H1 (cell line): ENCODE results near the gene ELL2. TPM values are rescaled to one million over a fixed set of nuclear protein-coding genes. Genes with fewer than 3 reads are reported as not detected.

ENCODE experiments used
- CTCF ChIA-PET: fragments of 300-600 bp; sonication (Branson Sonifier 250); formaldehyde crosslinking; loops from one replicate; lab custom pipeline; 2021; ENCODE audit not compliant: partially characterized antibody; lab: Charles Lee
- POLR2A ChIA-PET: fragments of 300-600 bp; sonication (Branson Sonifier 250); formaldehyde crosslinking; loops from one replicate; lab custom pipeline; 2021; ENCODE audit warnings: inconsistent platforms; ENCODE audit not compliant: partially characterized antibody; lab: Charles Lee
- DNase-seq, 2 experiments: peaks; one replicate each; pipeline versions ENCODE4 v3.0.0 to v3.0.0-alpha.2; 2010 to 2022; ENCODE audit warnings: low spot score in 2 of 2, low read depth in 1 of 2, mixed read lengths in 1 of 2
- FAIRE-seq: peaks from 2 replicates; lab custom pipeline; 2011; peaks lifted over from hg19 to GRCh38; lab: Jason Lieb, UNC
- H2AFZ ChIP-seq: 2 replicates; pipeline ENCODE4 v1.8.1; 2012; ENCODE audit warnings: low read length, inconsistent platforms
- H2AK5ac ChIP-seq: 2 replicates; pipeline ENCODE4 v1.6.1; 2013; ENCODE audit warnings: low read depth, low read length
- H2BK120ac ChIP-seq: replicated peaks from 2 replicates; pipeline ENCODE3; 2013; ENCODE audit warnings: low read depth, low read length, inconsistent platforms
- H2BK12ac ChIP-seq: 2 replicates; pipeline ENCODE4 v1.6.1; 2013; ENCODE audit warnings: low read depth, low read length
- H2BK15ac ChIP-seq: 2 replicates; pipeline ENCODE4 v1.6.1; 2013; ENCODE audit warnings: low read length
- H2BK20ac ChIP-seq: 2 replicates; pipeline ENCODE4 v1.6.1; 2013; ENCODE audit warnings: low read length
- H2BK5ac ChIP-seq: 2 replicates; pipeline ENCODE4 v1.6.1; 2013; ENCODE audit warnings: low read depth, low read length
- H3K14ac ChIP-seq: 2 replicates; pipeline ENCODE4 v1.6.1; 2013; ENCODE audit warnings: inconsistent platforms; ENCODE audit not compliant: insufficient read length
- H3K18ac ChIP-seq: 2 replicates; pipeline ENCODE4 v1.6.1; 2013; ENCODE audit warnings: low read length; ENCODE audit errors: extremely low read depth
- H3K23ac ChIP-seq: 2 replicates; pipeline ENCODE4 v1.6.1; 2013; ENCODE audit warnings: inconsistent platforms; ENCODE audit not compliant: insufficient read length
- H3K23me2 ChIP-seq: 2 replicates; pipeline ENCODE4 v1.6.1; 2013; ENCODE audit warnings: low read depth, low read length
- H3K27ac ChIP-seq: 2 replicates; pipeline ENCODE4 v1.6.1; 2011; ENCODE audit warnings: low read depth, low read length, inconsistent platforms
- H3K27me3 ChIP-seq, 4 experiments: replicated peaks in 1 of 4; 1 replicate in 1 of 4; 2 replicates in 3 of 4; pipeline versions ENCODE4 v1.6.1 to v1.8.1; 2011 to 2013; ENCODE audit warnings: low read length in 3 of 4, mild to moderate bottlenecking in 3 of 4, inconsistent platforms in 2 of 4, mixed read lengths in 2 of 4, moderate library complexity in 1 of 4; ENCODE audit not compliant: control insufficient read depth in 3 of 4, insufficient read depth in 3 of 4; ENCODE audit errors: extremely low read depth in 1 of 4
- H3K36me3 ChIP-seq, 4 experiments: 2 replicates each; pipeline versions ENCODE4 v1.6.1 to v1.8.1; 2011 to 2013; ENCODE audit warnings: mild to moderate bottlenecking in 4 of 4, low read length in 3 of 4, moderate library complexity in 2 of 4, control low read depth in 1 of 4, inconsistent platforms in 1 of 4; ENCODE audit not compliant: insufficient read depth in 4 of 4, control insufficient read depth in 2 of 4
- H3K4ac ChIP-seq: replicated peaks from 2 replicates; pipeline ENCODE3; 2013; ENCODE audit warnings: low read length, low read depth, mixed read lengths, inconsistent platforms; ENCODE audit not compliant: insufficient read length
- H3K4me1 ChIP-seq, 4 experiments: replicated peaks in 1 of 4; 1 replicate in 1 of 4; 2 replicates in 3 of 4; pipeline versions ENCODE4 v1.6.1 to v1.8.1; 2011 to 2013; ENCODE audit warnings: low read length in 3 of 4, inconsistent platforms in 2 of 4, mixed read lengths in 1 of 4; ENCODE audit not compliant: insufficient read depth in 4 of 4, control insufficient read depth in 3 of 4
- H3K4me2 ChIP-seq, 2 experiments: 2 replicates each; pipeline versions ENCODE4 v1.6.1 to v1.8.1; 2011 to 2013; ENCODE audit warnings: low read depth in 2 of 2, low read length in 2 of 2, control low read depth in 1 of 2, inconsistent platforms in 1 of 2, mild to moderate bottlenecking in 1 of 2; ENCODE audit not compliant: insufficient read depth in 1 of 2
- H3K4me3 ChIP-seq, 4 experiments: fragments of 200-600, 300-600 bp in 1 of 4; sonication (generic), shearing (Covaris generic), sonication (Bioruptor Twin) in 1 of 4; 2 replicates each; pipeline versions ENCODE4 v1.5.1 to v1.8.1; 2011 to 2016; ENCODE audit warnings: low read length in 4 of 4, low read depth in 3 of 4, control low read depth in 2 of 4, inconsistent platforms in 2 of 4, mild to moderate bottlenecking in 2 of 4, mixed read lengths in 1 of 4, moderate library complexity in 1 of 4; ENCODE audit not compliant: insufficient read depth in 2 of 4; ENCODE audit errors: extremely low read depth in 1 of 4
- H3K56ac ChIP-seq: replicated peaks from 2 replicates; pipeline ENCODE3; 2013; ENCODE audit warnings: low read depth, mild to moderate bottlenecking, mixed read lengths, low read length, inconsistent platforms; ENCODE audit not compliant: insufficient read length
- H3K79me1 ChIP-seq: 2 replicates; pipeline ENCODE4 v1.6.1; 2013; ENCODE audit warnings: low read depth, low read length, control low read depth
- H3K79me2 ChIP-seq, 2 experiments: 2 replicates each; pipeline versions ENCODE4 v1.6.1 to v1.8.1; 2012 to 2013; ENCODE audit warnings: low read length in 2 of 2, mild to moderate bottlenecking in 2 of 2, inconsistent platforms in 1 of 2; ENCODE audit not compliant: insufficient read depth in 2 of 2, control insufficient read depth in 1 of 2
- H3K9ac ChIP-seq, 4 experiments: replicated peaks in 1 of 4; 1 replicate in 1 of 4; 2 replicates in 3 of 4; pipeline versions ENCODE4 v1.6.1 to v1.8.1; 2011 to 2013; ENCODE audit warnings: low read depth in 3 of 4, low read length in 3 of 4, control low read depth in 2 of 4, mild to moderate bottlenecking in 2 of 4, moderate library complexity in 2 of 4, inconsistent platforms in 1 of 4; ENCODE audit errors: extremely low read depth in 1 of 4
- H3K9me3 ChIP-seq, 2 experiments: 2 replicates each; pipeline versions ENCODE4 v1.6.1 to v1.8.1; 2012 to 2013; ENCODE audit warnings: mild to moderate bottlenecking in 2 of 2, moderate library complexity in 2 of 2, control low read depth in 1 of 2, inconsistent platforms in 1 of 2, low read depth in 1 of 2, low read length in 1 of 2, mixed read lengths in 1 of 2; ENCODE audit not compliant: insufficient read depth in 2 of 2
- H4K20me1 ChIP-seq, 2 experiments: replicated peaks in 1 of 2; 2 replicates each; pipeline versions ENCODE3 to v1.8.1; 2011 to 2013; ENCODE audit warnings: inconsistent platforms in 2 of 2, low read length in 2 of 2, mild to moderate bottlenecking in 1 of 2; ENCODE audit not compliant: insufficient read depth in 2 of 2, control insufficient read depth in 1 of 2
- H4K5ac ChIP-seq: 2 replicates; pipeline ENCODE4 v1.6.1; 2013; ENCODE audit warnings: low read length, low read depth, mixed read lengths, inconsistent platforms; ENCODE audit not compliant: insufficient read length
- H4K8ac ChIP-seq: 2 replicates; pipeline ENCODE4 v1.8.0; 2013; ENCODE audit warnings: mild to moderate bottlenecking, moderate library complexity, low read length, inconsistent platforms; ENCODE audit not compliant: insufficient read depth; ENCODE audit errors: extremely low read depth
- H4K91ac ChIP-seq: replicated peaks from 2 replicates; pipeline ENCODE3; 2013; ENCODE audit warnings: low read length, mixed read lengths, inconsistent platforms; ENCODE audit not compliant: insufficient read length
- GTF2F1 ChIP-seq: IDR thresholded peaks from 2 replicates; pipeline ENCODE4 v1.6.1; 2012; ENCODE audit warnings: low read depth, low read length, improper control_type of control experiment, borderline replicate concordance
- NANOG ChIP-seq: IDR thresholded peaks from 2 replicates; pipeline ENCODE4 v1.6.1; 2011; ENCODE audit warnings: low read length, low read depth, mild to moderate bottlenecking, inconsistent platforms; ENCODE audit not compliant: insufficient read depth, poor library complexity, severe bottlenecking
- TAF7 ChIP-seq: optimal IDR thresholded peaks from 2 replicates; pipeline ENCODE3; 2011; ENCODE audit warnings: low read depth, mild to moderate bottlenecking, inconsistent platforms, low read length, moderate library complexity, borderline replicate concordance
- WGBS, 2 experiments: shearing (Covaris generic) in 1 of 2; methylation state at CpG; one replicate each; pipeline versions ENCODE4 v1.1.6 to v1.1.7; 2013 to 2015; ENCODE audit warnings: low lambda C conversion rate in 2 of 2, mixed read lengths in 2 of 2, inconsistent platforms in 1 of 2, low coverage in 1 of 2, missing lambda C conversion rate in 1 of 2; ENCODE audit not compliant: insufficient replicate concordance in 2 of 2, insufficient coverage in 1 of 2, insufficient read length in 1 of 2; ENCODE audit errors: extremely low coverage in 1 of 2, missing lambda C conversion rate in 1 of 2; 5-methylcytosine and 5-hydroxymethylcytosine counted together
- polyA plus RNA-seq, 7 experiments: library from polyadenylated mRNA; depleted of rRNA in 3 of 7; stranded (reverse) in 5 of 7; unstranded in 2 of 7; fragments of >200 nt in 5 of 7; fragments of 200-250 nt in 2 of 7; gene quantifications; 1 replicate in 5 of 7; 2 replicates in 1 of 7; 4 replicates in 1 of 7; pipeline versions ENCODE4 v1.2.1 to v1.2.3, GENCODE V29; 2011 to 2013; ENCODE audit warnings: missing spikeins in 2 of 7, mixed read lengths in 2 of 7
- total RNA-seq: library from RNA; stranded (reverse); fragmentation: NEBNext Ultra II Directional; extraction: Animal tissue kit (Norgen Biotek cat#: 25700); gene quantifications from 2 replicates; pipeline ENCODE4 v1.2.1, GENCODE V29; 2021

Gene ELL2
- total and polyA plus RNA-seq, 2 of the 8 experiments (the other 6 are each of a cell fraction or from before 2014, with no cell fraction given): 6.3 to 29.4 TPM

DNA sequence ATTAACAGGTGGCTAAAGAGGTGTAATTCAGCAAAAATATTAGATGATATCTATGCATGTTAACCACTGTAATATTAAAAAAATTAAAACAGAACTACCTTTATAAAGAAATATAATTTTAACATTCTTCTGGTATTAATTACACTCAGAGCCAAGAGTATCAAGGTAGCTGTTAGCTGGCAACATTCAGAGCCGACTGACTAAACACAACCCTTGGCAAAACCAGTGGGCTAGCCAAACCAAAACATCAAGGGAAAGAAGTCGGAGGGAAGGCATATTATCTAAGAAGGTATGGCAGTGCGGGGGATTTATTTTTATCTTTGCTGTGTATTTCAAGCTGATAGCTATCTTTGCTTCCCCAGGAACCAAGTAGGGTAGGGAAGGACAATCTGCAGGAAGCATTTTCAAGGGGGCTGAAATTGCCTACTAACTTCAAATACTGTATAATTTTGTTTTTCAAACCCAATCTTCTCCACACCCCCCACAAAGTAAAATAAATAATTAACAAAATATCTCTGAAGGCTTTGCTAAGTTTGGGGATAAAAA, 24.0 kb downstream of the ELL2 start:
- CTCF ChIA-PET: interaction anchor here (1.0 to 1.6 kb wide), 6 partner anchors 10 to 398 kb away, joined by 3 to 6 read pairs (median 3); no protein-coding TSS in a partner anchor
- TF ChIP-seq TAF7 (no peak), NANOG (no peak), GTF2F1 (no peak)
- Histone ChIP-seq H3K4me1 (peaks cover 0 to 21% (median 2%) of the 10 kb centered on the region in 4 experiments; a peak in 3 of 7 replicates), H3K4me2 (no peak overlapping the region), H3K9me3 (no peaks in the 10 kb centered on the region), H2BK120ac (no peak overlapping the region), H2AFZ (no peak overlapping the region), H2BK12ac (no peak overlapping the region; the same call in 1 of the 2 replicates), H2BK15ac (no peak overlapping the region), H3K23me2 (no peaks in the 10 kb centered on the region), H3K18ac (peak overlapping the region; percentile 11; the same call in 1 of the 2 replicates), H3K4me3 (no peak overlapping the region), H3K79me1 (no peaks in the 10 kb centered on the region), H4K8ac (no peak overlapping the region), H4K20me1 (no peaks in the 10 kb centered on the region), H3K23ac (no peak overlapping the region), H4K5ac (no peak overlapping the region), H2BK5ac (no peak overlapping the region), H4K91ac (no peak overlapping the region), H3K4ac (no peak overlapping the region), H3K9ac (no peak overlapping the region), H3K27ac (no peak overlapping the region), H2BK20ac (no peak overlapping the region), H3K14ac (no peak overlapping the region), H2AK5ac (no peak overlapping the region), H3K27me3 (no peaks in the 10 kb centered on the region), H3K56ac (no peak overlapping the region), H3K36me3 (no peaks in the 10 kb centered on the region), H3K79me2 (no peaks in the 10 kb centered on the region)
- 90% methylated on average over 3 of the region's 3 CpGs; no CpG with 5 or more reads in 1 of the 2 experiments for WGBS, 2 experiments
- POLR2A ChIA-PET: no interaction called here
- DNase-seq (no peak), FAIRE-seq (no peak)
